Skin epidermis (tissue), 12 donors: ENCODE data around the gene MOB3B.

Experiments
- H3K27ac ChIP-seq, 21 experiments: fragments of 200-600 bp; sonication (generic) in 11 of 21; one replicate each; pipeline ENCODE4 v1.5.0; 2020; ENCODE audit warnings: mild to moderate bottlenecking in 3 of 21, inconsistent platforms in 2 of 21, moderate library complexity in 2 of 21
- H3K4me3 ChIP-seq, 7 experiments: fragments of 200-600 bp; sonication (generic) in 2 of 7; one replicate each; pipeline ENCODE4 v1.5.0; 2020; ENCODE audit warnings: inconsistent platforms in 2 of 7, mild to moderate bottlenecking in 2 of 7, moderate library complexity in 1 of 7

The MOB3B gene

GRCh38 chr9:27529316-27530278 lies at the start of gene MOB3B:
Gene MOB3B, minus strand, starts transcription at chr9:27529814. Its CDS starts 74,264 bp downstream, at chr9:27455550.
- peak within 1 kb of the TSS; percentile 50 to 85 (median 70) for H3K4me3 ChIP-seq
- peak within 1 kb of the TSS; percentile 69 to 96 (median 90) for H3K27ac ChIP-seq

GRCh38 chr9:27573634-27574590 lies 44.3 kb upstream of the MOB3B start:
- Histone ChIP-seq H3K27ac (peak overlapping the region; percentile 38 to 100 (median 97)), H3K4me3 (peak overlapping the region; percentile 64 to 86 (median 76))

- H3K27ac ChIP-seq = peak within 1 kb of the TSS; percentile 78 to 100 (median 97)
These were observed 43.5 kb upstream of the MOB3B start, which contains the start of gene C9orf72 for GRCh38 chr9:27572918-27573633. Gene C9orf72, minus strand, starts transcription at chr9:27573481. Its CDS starts 6,361 bp downstream, at chr9:27567120.

GRCh38 chr9:27572566-27572917 lies 42.9 kb upstream of the MOB3B start:
- peak overlapping the region; percentile 78 to 100 (median 97) for H3K27ac ChIP-seq
- peak overlapping the region; percentile 64 to 86 (median 76) for H3K4me3 ChIP-seq

More at GRCh38 chr9:27572918-27573633, 43.5 kb upstream of the MOB3B start, which contains the start of gene C9orf72:
- peak within 1 kb of the TSS; percentile 64 to 86 (median 76) for H3K4me3 ChIP-seq

- peak overlapping the region in 4 of 7 experiments; percentile 70 to 81 (median 76) for H3K4me3 ChIP-seq
- peak overlapping the region in 19 of 21 experiments; percentile 88 to 100 (median 98) for H3K27ac ChIP-seq
These were observed 42.4 kb upstream of the MOB3B start for GRCh38 chr9:27572061-27572460.

- no peak overlapping the region for H3K4me3 ChIP-seq
These were observed 41.4 kb upstream of the MOB3B start for GRCh38 chr9:27571011-27571410.

GRCh38 chr9:27569406-27569805 lies 39.8 kb upstream of the MOB3B start:
- Histone ChIP-seq H3K4me3 (no peak overlapping the region), H3K27ac (no peak overlapping the region)

More at GRCh38 chr9:27571011-27571410, 41.4 kb upstream of the MOB3B start:
- H3K27ac ChIP-seq = peak overlapping the region in 8 of 21 experiments; percentile 31 to 100 (median 98)

GRCh38 chr9:27566118-27566517 lies 36.5 kb upstream of the MOB3B start:
- Histone ChIP-seq H3K4me3 (no peak overlapping the region), H3K27ac (peak overlapping the region in 2 of 21 experiments; percentile 21 to 66)

GRCh38 chr9:27565696-27566095 lies 36.1 kb upstream of the MOB3B start:
- Histone ChIP-seq H3K4me3 (no peak overlapping the region), H3K27ac (peak overlapping the region in 3 of 21 experiments; percentile 21 to 66 (median 27))

GRCh38 chr9:27564670-27565069 lies 35.1 kb upstream of the MOB3B start:
- Histone ChIP-seq H3K4me3 (no peak overlapping the region), H3K27ac (peak overlapping the region in 6 of 21 experiments; percentile 14 to 66 (median 52))

- peak overlapping the region in 6 of 21 experiments; percentile 14 to 66 (median 52) for H3K27ac ChIP-seq
- no peak overlapping the region for H3K4me3 ChIP-seq
These were observed 34.3 kb upstream of the MOB3B start for GRCh38 chr9:27563738-27564430.

- no peak overlapping the region for H3K4me3 ChIP-seq
- no peak overlapping the region for H3K27ac ChIP-seq
These were observed 32.1 kb upstream of the MOB3B start for GRCh38 chr9:27561685-27562084.

GRCh38 chr9:27560457-27560856 lies 30.8 kb upstream of the MOB3B start:
- no peak overlapping the region for H3K27ac ChIP-seq
- H3K4me3 ChIP-seq = no peak overlapping the region

- H3K27ac ChIP-seq = no peak overlapping the region
- H3K4me3 ChIP-seq = no peak overlapping the region
These were observed 28.7 kb upstream of the MOB3B start for GRCh38 chr9:27558307-27558706.

- Histone ChIP-seq H3K4me3 (no peak overlapping the region), H3K27ac (no peak overlapping the region)
These were observed 26.9 kb upstream of the MOB3B start for GRCh38 chr9:27556470-27556869.

GRCh38 chr9:27554712-27555111 lies 25.1 kb upstream of the MOB3B start:
- no peak overlapping the region for H3K27ac ChIP-seq
- no peak overlapping the region for H3K4me3 ChIP-seq

- Histone ChIP-seq H3K4me3 (no peak overlapping the region), H3K27ac (no peak overlapping the region)
These were observed 19.7 kb upstream of the MOB3B start for GRCh38 chr9:27549196-27549755.
